ENCODE results near the gene ACTL10. TPM values are rescaled to one million over a fixed set of nuclear protein-coding genes. Genes with fewer than 3 reads are reported as not detected.

Gene ACTL10
- total and polyA plus RNA-seq, 2 of the 13 experiments (the other 11 are each of a cell fraction or from before 2014, with no cell fraction given), result not detected

GRCh38 chr20:33700696-33701441, 34.1 kb downstream of the ACTL10 start (continued):
- TF ChIP-seq ZNF333 (CRISPR knock-in tag; IDR thresholded peaks at IDR 0.05; ENCODE audit: borderline replicate concordance) (0 out of 2 replicates have a peak, but pooled peaks have one; percentile 45), ZNF788 (CRISPR knock-in tag; IDR thresholded peaks at IDR 0.05; ENCODE audit: borderline replicate concordance) (0 out of 2 replicates have a peak, but pooled peaks have one; percentile 20), ZNF362 (CRISPR knock-in tag; IDR thresholded peaks at IDR 0.05; ENCODE audit: borderline replicate concordance) (peak; percentile 65; the same call in 1 of the 2 replicates), AGO1 (IDR thresholded peaks at IDR 0.05; ENCODE audit: low read depth, low read length, poor library complexity, severe bottlenecking) (peak; percentile 53), ZNF546 (CRISPR knock-in tag; conservative IDR thresholded peaks at IDR 0.05) (0 out of 2 replicates have a peak, but pooled peaks have one; percentile 26), ATF7-NPFF (CRISPR knock-in tag; IDR thresholded peaks at IDR 0.05; ENCODE audit: low read depth) (0 out of 2 replicates have a peak, but pooled peaks have one; percentile 40), ZNF280D (CRISPR knock-in tag; IDR thresholded peaks at IDR 0.05) (0 out of 2 replicates have a peak, but pooled peaks have one; percentile 72), ZNF776 (CRISPR knock-in tag; IDR thresholded peaks at IDR 0.05) (0 out of 2 replicates have a peak, but pooled peaks have one; percentile 59), HIVEP1 (CRISPR knock-in tag; IDR thresholded peaks at IDR 0.05) (peak; percentile 45), ZNF572 (CRISPR knock-in tag; IDR thresholded peaks at IDR 0.05) (0 out of 2 replicates have a peak, but pooled peaks have one; percentile 37), SKI (IDR thresholded peaks at IDR 0.05; ENCODE audit: partially characterized antibody) (peak; percentile 47), ZNF350 (CRISPR knock-in tag; IDR thresholded peaks at IDR 0.05; ENCODE audit: borderline replicate concordance, low read depth) (0 out of 2 replicates have a peak, but pooled peaks have one; percentile 30), REXO4 (CRISPR knock-in tag; IDR thresholded peaks at IDR 0.05; ENCODE audit: borderline replicate concordance) (0 out of 2 replicates have a peak, but pooled peaks have one; percentile 17), ZNF687 (CRISPR knock-in tag; IDR thresholded peaks at IDR 0.05) (peak; percentile 68), ZNF292 (CRISPR knock-in tag; IDR thresholded peaks at IDR 0.05; ENCODE audit: borderline replicate concordance, low read depth) (peak; percentile 66; the same call in 1 of the 2 replicates), MTA1 (CRISPR knock-in tag; IDR thresholded peaks at IDR 0.05; ENCODE audit: borderline replicate concordance) (peak; percentile 79; the same call in 1 of the 2 replicates)
